Measurements from ENCODE around the gene RNF41. TPM values are rescaled to one million over a fixed set of nuclear protein-coding genes. Genes with fewer than 3 reads are reported as not detected.

Gene RNF41
- total and polyA plus RNA-seq, 2 experiments from 2014 or later, result 39.4 to 125 TPM

DNA sequence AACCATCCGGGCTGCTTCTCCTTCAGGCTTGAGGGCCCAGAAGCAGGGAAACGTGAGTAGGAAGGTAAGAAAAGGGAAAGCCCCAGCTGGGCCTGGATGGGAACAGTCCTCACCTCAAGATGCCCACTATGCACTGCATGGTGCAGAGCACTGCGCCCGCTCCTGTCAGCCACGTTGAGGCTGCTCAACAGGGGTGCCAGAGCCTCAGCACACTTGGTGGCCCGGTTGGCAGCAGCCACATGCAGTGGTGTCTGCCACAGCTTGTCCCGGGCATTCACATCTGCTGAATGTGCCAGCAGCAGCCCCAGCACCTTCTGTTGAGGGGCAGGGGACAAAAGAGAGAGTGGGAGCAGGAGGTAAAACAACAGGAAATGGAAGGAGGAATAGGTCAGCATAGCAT is 33.9 kb upstream of the RNF41 start:
- WGBS, 2 experiments (ENCODE audit: low coverage in 1 of 2, low lambda C conversion rate in 2 of 2, missing lambda C conversion rate in 2 of 2), result 74 to 83% methylated on average over 7 of the region's 7 CpGs
- Histone ChIP-seq H3K9ac (peak overlapping the region; percentile 81; the same call in 1 of the 2 replicates), H3K9me2 (ENCODE audit: insufficient read depth) (no peaks in the 10 kb centered on the region), H3K79me2 (ENCODE audit: insufficient read depth) (peaks cover 70% of the 10 kb centered on the region), H4K20me1 (ENCODE audit: insufficient read depth) (no peaks in the 10 kb centered on the region), H3K36me3 (ENCODE audit: low read depth) (peaks cover 52% of the 10 kb centered on the region), H3K4me2 (ENCODE audit: unreplicated experiment) (peak overlapping the region; percentile 97), H2AFZ (no peak overlapping the region), H3K27ac (0 out of 2 replicates have a peak overlapping the region, but pooled peaks have one; percentile 70), H3K4me3 (peak overlapping the region; percentile 96; the same call in 1 of the 2 replicates), H3K4me1 (ENCODE audit: insufficient read depth) (peaks cover 22% of the 10 kb centered on the region), H3K27me3 (replicated peaks; ENCODE audit: insufficient read depth) (no peaks in the 10 kb centered on the region), H3K9me3 (ENCODE audit: low read depth) (no peaks in the 10 kb centered on the region), H3F3A (ENCODE audit: insufficient read depth) (peaks cover 36% of the 10 kb centered on the region)
- DNase-seq, result no peak
- in situ Hi-C loops (cut with MboI), result no loop called here
- TF ChIP-seq EZH2 (IDR thresholded peaks at IDR 0.05; ENCODE audit: insufficient read depth, poor library complexity, severe bottlenecking) (no peak), EZH2phosphoT487 (IDR thresholded peaks at IDR 0.05; ENCODE audit: insufficient read depth, low read depth) (no peak)

DNA sequence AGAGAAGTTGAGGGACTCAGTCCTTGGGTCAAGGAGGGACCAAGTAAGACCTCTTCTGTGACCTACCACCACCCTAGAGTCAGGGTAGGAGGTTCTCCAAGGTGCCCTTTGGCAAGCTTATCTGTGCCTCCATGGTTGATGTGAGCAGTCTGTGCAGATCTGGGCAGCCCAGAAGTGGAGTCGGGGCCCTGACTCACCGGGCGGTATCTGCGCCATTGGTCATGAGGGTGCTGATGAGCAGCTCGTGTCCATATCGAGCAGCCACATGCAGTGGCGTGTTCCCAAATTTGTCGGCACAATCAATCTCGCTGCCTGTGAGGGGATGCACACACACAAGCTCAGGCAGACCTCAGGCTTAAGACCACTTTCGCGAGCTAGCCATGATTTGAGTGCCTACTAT is 31.4 kb upstream of the RNF41 start:
- Histone ChIP-seq H3K27ac (no peak overlapping the region), H3K4me1 (ENCODE audit: insufficient read depth) (peaks cover 17% of the 10 kb centered on the region), H2AFZ (no peak overlapping the region), H3K9me3 (ENCODE audit: low read depth) (no peaks in the 10 kb centered on the region), H3K4me2 (ENCODE audit: unreplicated experiment) (no peak overlapping the region), H3K79me2 (ENCODE audit: insufficient read depth) (peaks cover 86% of the 10 kb centered on the region), H4K20me1 (ENCODE audit: insufficient read depth) (no peaks in the 10 kb centered on the region), H3K9me2 (ENCODE audit: insufficient read depth) (no peaks in the 10 kb centered on the region), H3K4me3 (no peak overlapping the region), H3F3A (ENCODE audit: insufficient read depth) (peaks cover 29% of the 10 kb centered on the region), H3K27me3 (replicated peaks; ENCODE audit: insufficient read depth) (no peaks in the 10 kb centered on the region), H3K36me3 (ENCODE audit: low read depth) (peaks cover 69% of the 10 kb centered on the region), H3K9ac (no peak overlapping the region)
- 96 to 98% methylated on average over 11 of the region's 11 CpGs for WGBS, 2 experiments (ENCODE audit: low coverage in 1 of 2, low lambda C conversion rate in 2 of 2, missing lambda C conversion rate in 2 of 2)
- in situ Hi-C loops (cut with MboI), result no loop called here
- TF ChIP-seq EZH2phosphoT487 (IDR thresholded peaks at IDR 0.05; ENCODE audit: insufficient read depth, low read depth) (no peak), EZH2 (IDR thresholded peaks at IDR 0.05; ENCODE audit: insufficient read depth, poor library complexity, severe bottlenecking) (no peak)
- no peak for DNase-seq

- Histone ChIP-seq H3K9me3 (ENCODE audit: low read depth) (no peaks in the 10 kb centered on the region), H3K27ac (no peak overlapping the region), H3F3A (ENCODE audit: insufficient read depth) (peaks cover 28% of the 10 kb centered on the region), H3K9ac (no peak overlapping the region), H3K9me2 (ENCODE audit: insufficient read depth) (no peaks in the 10 kb centered on the region), H4K20me1 (ENCODE audit: insufficient read depth) (no peaks in the 10 kb centered on the region), H3K4me3 (no peak overlapping the region), H3K4me1 (ENCODE audit: insufficient read depth) (peaks cover 17% of the 10 kb centered on the region), H3K4me2 (ENCODE audit: unreplicated experiment) (no peak overlapping the region), H3K79me2 (ENCODE audit: insufficient read depth) (peaks cover 83% of the 10 kb centered on the region), H3K27me3 (replicated peaks; ENCODE audit: insufficient read depth) (no peaks in the 10 kb centered on the region), H3K36me3 (ENCODE audit: low read depth) (peaks cover 69% of the 10 kb centered on the region), H2AFZ (no peak overlapping the region)
- DNase-seq, result no peak
- TF ChIP-seq EZH2phosphoT487 (IDR thresholded peaks at IDR 0.05; ENCODE audit: insufficient read depth, low read depth) (no peak), EZH2 (IDR thresholded peaks at IDR 0.05; ENCODE audit: insufficient read depth, poor library complexity, severe bottlenecking) (no peak)
- in situ Hi-C loops (cut with MboI), result no loop called here
- 98 to 100% methylated on average over 3 of the region's 3 CpGs for WGBS, 2 experiments (ENCODE audit: low coverage in 1 of 2, low lambda C conversion rate in 2 of 2, missing lambda C conversion rate in 2 of 2)
Measured at GRCh38 chr12:56252649-56253048, 30.9 kb upstream of the RNF41 start.

GRCh38 chr12:56248711-56249110 is 27.0 kb upstream of the RNF41 start:
- Histone ChIP-seq H3K27ac (no peak overlapping the region), H3K4me1 (ENCODE audit: insufficient read depth) (0 out of 2 replicates have a peak, but pooled peaks cover 9% of the 10 kb centered on the region), H3F3A (ENCODE audit: insufficient read depth) (0 out of 2 replicates have a peak, but pooled peaks cover 6% of the 10 kb centered on the region), H3K79me2 (ENCODE audit: insufficient read depth) (peaks cover 44% of the 10 kb centered on the region), H3K9me3 (ENCODE audit: low read depth) (no peaks in the 10 kb centered on the region), H3K36me3 (ENCODE audit: low read depth) (peaks cover 72% of the 10 kb centered on the region), H2AFZ (no peak overlapping the region), H4K20me1 (ENCODE audit: insufficient read depth) (no peaks in the 10 kb centered on the region), H3K27me3 (replicated peaks; ENCODE audit: insufficient read depth) (no peaks in the 10 kb centered on the region), H3K9me2 (ENCODE audit: insufficient read depth) (no peaks in the 10 kb centered on the region), H3K4me3 (no peak overlapping the region), H3K4me2 (ENCODE audit: unreplicated experiment) (no peak overlapping the region), H3K9ac (no peak overlapping the region)
- in situ Hi-C loops (cut with MboI), result no loop called here
- TF ChIP-seq EZH2phosphoT487 (IDR thresholded peaks at IDR 0.05; ENCODE audit: insufficient read depth, low read depth) (no peak), EZH2 (IDR thresholded peaks at IDR 0.05; ENCODE audit: insufficient read depth, poor library complexity, severe bottlenecking) (no peak)
- 63 to 72% methylated on average over 6 to 8 of the region's 8 CpGs for WGBS, 2 experiments (ENCODE audit: low coverage in 1 of 2, low lambda C conversion rate in 2 of 2, missing lambda C conversion rate in 2 of 2)
- DNase-seq, result no peak

Data from GM23248 (cell line).